VCaP (cell line): ENCODE measurements around the gene PARVB.

Source experiments
- H3K27ac ChIP-seq: fragments of 450-650 bp; 2 replicates; pipeline ENCODE4 v1.5.1; 2017
- CTCF ChIP-seq: fragments of 450-650 bp; conservative IDR thresholded peaks from 2 replicates; pipeline ENCODE4 v1.5.1; 2017; ENCODE audit warnings: mild to moderate bottlenecking, moderate library complexity

PARVB gene

DNA sequence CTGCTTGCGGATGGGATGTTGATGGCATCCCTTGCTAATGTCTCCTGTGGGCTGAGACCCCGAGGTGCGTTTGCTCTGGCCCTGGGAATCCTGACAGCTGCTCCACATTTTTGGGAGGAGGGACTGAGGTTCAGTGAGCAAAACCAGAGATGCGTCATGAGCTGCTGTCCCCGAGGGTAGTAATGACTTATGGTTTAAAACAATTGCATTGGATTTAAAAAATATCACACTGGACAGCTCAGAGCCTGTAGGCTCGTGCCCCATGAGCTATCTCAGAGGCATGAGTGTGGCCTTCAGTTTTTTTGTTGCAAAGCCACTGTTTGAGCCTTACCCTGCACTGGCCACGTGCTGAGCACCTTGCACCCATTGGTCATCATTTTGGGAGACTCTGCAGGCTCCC lies 135.7 kb downstream of the PARVB start:
- TF ChIP-seq CTCF = no peak
- no peak overlapping the region for H3K27ac ChIP-seq

GRCh38 chr22:44160421-44160820 lies 136.3 kb downstream of the PARVB start:
- TF ChIP-seq CTCF = no peak
- no peak overlapping the region for H3K27ac ChIP-seq

- TF ChIP-seq CTCF = no peak
- no peak overlapping the region for H3K27ac ChIP-seq
Observed at GRCh38 chr22:44161673-44162072, 137.6 kb downstream of the PARVB start.

DNA sequence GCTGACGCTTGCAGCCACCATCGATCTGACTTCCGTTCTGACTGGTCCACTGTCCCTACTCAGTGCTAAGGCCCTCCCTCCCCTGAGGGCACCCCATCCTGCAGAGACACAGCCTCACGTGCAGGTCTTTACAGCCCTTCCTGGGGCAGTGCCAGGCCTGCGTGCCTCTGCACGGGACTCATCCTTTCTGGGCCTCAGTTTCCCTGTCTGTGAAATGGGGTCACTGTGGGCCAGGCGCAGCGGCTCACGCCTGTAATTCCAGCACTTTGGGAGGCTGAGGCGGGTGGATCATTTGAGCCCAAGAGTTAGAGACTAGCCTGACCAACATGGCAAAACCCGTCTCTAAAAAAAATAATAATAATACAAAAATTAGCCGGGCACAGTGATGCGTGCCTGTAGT lies 138.9 kb downstream of the PARVB start:
- TF ChIP-seq CTCF = no peak
- no peak overlapping the region for H3K27ac ChIP-seq

DNA sequence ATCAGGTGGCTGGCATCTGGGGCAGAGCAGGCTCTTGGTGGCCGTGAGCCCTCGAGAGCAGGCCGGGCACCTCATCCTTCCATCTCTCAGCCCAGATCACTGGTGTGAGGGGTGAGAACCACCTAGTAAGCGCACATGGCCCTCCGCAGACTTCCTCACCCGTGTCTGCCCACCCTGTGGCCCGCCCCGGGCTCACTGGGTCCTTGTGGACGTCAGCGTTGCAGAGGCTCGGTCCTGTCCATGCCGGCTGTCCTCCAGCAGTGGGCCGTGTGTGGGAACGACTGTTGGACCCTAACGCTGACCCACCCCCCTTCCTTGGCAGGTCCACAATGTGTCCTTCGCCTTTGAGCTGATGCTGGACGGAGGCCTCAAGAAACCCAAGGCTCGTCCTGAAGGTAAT lies 139.4 kb downstream of the PARVB start:
- TF ChIP-seq CTCF = no peak
- H3K27ac ChIP-seq = no peak overlapping the region

DNA sequence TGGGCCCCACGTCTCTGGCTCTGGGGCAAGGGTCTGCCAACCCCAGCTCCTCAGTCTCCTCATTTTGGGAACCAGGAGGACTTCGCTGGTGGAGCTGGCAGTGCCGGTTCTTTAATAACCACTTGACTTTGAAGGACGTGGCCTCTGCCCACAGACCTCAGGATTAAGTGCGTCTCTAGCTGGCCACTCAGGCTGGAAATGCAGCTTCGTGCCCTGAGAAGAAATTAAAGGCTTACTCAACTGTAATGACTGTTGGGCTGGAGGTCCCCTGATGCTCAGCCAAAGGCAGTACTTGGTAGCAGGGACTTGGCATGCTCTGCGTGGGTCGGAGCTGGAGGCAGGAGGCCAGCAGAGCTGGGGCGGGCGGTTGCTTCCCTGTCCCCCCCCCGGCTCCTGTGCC lies 139.9 kb downstream of the PARVB start:
- TF ChIP-seq CTCF = no peak
- no peak overlapping the region for H3K27ac ChIP-seq

GRCh38 chr22:44165286-44165874 lies 141.3 kb downstream of the PARVB start:
- TF ChIP-seq CTCF = no peak
- no peak overlapping the region for H3K27ac ChIP-seq
